HG03521 (cell line): ENCODE data around the gene TLNRD1.

Experiments used
- ATAC-seq: cut with Tn5 transposase; IDR thresholded peaks from one replicate; pipeline ENCODE4 v1.9.1; 2021; ENCODE audit warnings: mild to moderate bottlenecking, moderate library complexity; ENCODE audit not compliant: unreplicated experiment

Gene TLNRD1

DNA sequence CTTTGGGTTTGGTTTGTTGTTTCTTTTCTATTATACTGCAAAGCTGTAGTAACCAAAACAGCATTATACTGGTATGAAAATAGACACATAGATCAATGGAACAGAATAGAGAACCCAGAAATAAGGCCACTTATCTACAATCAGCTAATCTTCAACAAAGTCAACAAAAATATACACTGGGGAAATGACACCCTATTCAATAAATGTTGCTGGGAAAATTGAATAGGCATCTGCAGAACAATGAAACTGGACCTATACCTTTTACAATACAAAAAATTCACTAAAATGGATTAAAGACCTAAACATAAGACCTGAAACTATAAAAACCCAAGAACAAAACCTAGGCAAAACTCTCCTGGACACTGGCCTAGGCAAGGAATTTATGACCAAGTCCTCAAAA, 52.9 kb downstream of the TLNRD1 start:
- ATAC-seq: no peak

DNA sequence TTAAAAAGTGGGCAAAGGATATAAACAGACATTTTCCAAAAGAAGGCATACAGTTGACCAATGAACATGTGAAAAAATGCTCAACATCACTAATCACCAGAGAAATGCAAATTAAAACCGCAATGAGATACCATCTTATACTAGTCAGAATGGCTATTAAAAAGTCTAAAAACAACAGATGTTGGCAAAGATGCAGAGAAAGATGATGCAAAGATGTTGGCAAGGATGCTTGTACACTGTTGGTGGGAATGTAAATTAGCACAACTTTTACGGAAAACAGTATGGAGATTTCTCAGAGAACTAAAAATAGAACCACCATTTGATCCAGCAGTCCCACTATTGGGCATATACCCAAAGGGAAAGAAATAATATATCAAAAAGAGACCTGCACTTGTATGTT, 53.5 kb downstream of the TLNRD1 start:
- ATAC-seq: no peak
